Measurements from ENCODE around the gene NOS1AP.
"Not testable (repeated sequence)": the region's sequence is repeated elsewhere in the genome, so short reads cannot be mapped to it uniquely, and the experiment has no call there.

DNA sequence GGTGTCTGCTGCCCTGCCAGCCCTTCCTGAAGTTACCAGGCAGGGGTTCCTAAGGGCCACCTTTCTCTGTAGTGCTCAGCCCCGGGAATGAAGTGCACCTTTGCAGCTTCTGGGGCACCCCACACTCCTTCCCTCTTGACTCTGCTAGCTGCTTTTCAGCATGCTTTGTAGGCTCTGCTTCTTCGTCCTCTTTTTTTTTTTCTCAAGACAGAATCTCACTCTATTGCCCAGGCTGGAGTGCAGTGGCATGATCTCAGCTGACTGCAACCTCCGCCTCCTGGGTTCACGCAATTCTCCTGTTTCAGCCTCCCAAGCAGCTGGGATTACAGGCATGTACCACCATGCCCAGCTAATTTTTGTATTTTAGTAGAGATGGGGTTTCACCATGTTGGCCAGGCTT lies 282.4 kb downstream of the NOS1AP start:
- not testable (repeated sequence) for TF ChIP-seq TAF1 (IDR thresholded peaks at IDR 0.05; ENCODE audit: low read depth, low read length); POLR2AphosphoS5 (IDR thresholded peaks at IDR 0.05; ENCODE audit: low read depth, low read length); POU2F2 (IDR thresholded peaks at IDR 0.05; ENCODE audit: low read depth, low read length); POLR2A (IDR thresholded peaks at IDR 0.05; ENCODE audit: low read depth, low read length); PAX5 (IDR thresholded peaks at IDR 0.05; ENCODE audit: insufficient read depth, low read length, severe bottlenecking)
